Activated naive CD8-positive, alpha-beta T cell treated with anti-CD3 and anti-CD28 coated beads for 36 hours (primary cell): Measurements from ENCODE around the gene NELFE. TPM values are rescaled to one million over a fixed set of nuclear protein-coding genes. Genes with fewer than 3 reads are reported as not detected.
"Not testable (repeated sequence)": the region's sequence is repeated elsewhere in the genome, so short reads cannot be mapped to it uniquely, and the experiment has no call there.

Source experiments
- DNase-seq: peaks from one replicate; pipeline ENCODE4 v3.0.0; 2021
- H3K27ac Mint-ChIP-seq: one replicate; pipeline ENCODE4 v1.8.0; 2022; ENCODE audit warnings: mild to moderate bottlenecking, moderate library complexity, mixed read lengths
- H3K27me3 Mint-ChIP-seq: one replicate; pipeline ENCODE4 v1.8.0; 2022; ENCODE audit warnings: mild to moderate bottlenecking, mixed read lengths
- H3K36me3 Mint-ChIP-seq: one replicate; pipeline ENCODE4 v1.8.0; 2021; ENCODE audit warnings: mild to moderate bottlenecking, mixed read lengths
- H3K4me1 Mint-ChIP-seq: one replicate; pipeline ENCODE4 v1.8.0; 2021; ENCODE audit warnings: mixed read lengths
- H3K4me3 Mint-ChIP-seq: one replicate; pipeline ENCODE4 v1.8.0; 2022; ENCODE audit warnings: mild to moderate bottlenecking, moderate library complexity, mixed read lengths
- H3K9me3 Mint-ChIP-seq: one replicate; pipeline ENCODE4 v1.8.0; 2022; ENCODE audit warnings: mixed read lengths
- total RNA-seq, 2 experiments: library from RNA; stranded (reverse); gene quantifications; one replicate each; pipeline ENCODE4 v1.2.3, GENCODE V29; 2021

NELFE gene
- total RNA-seq, 2 experiments from 2014 or later = 73.8 to 75.5 TPM

DNA sequence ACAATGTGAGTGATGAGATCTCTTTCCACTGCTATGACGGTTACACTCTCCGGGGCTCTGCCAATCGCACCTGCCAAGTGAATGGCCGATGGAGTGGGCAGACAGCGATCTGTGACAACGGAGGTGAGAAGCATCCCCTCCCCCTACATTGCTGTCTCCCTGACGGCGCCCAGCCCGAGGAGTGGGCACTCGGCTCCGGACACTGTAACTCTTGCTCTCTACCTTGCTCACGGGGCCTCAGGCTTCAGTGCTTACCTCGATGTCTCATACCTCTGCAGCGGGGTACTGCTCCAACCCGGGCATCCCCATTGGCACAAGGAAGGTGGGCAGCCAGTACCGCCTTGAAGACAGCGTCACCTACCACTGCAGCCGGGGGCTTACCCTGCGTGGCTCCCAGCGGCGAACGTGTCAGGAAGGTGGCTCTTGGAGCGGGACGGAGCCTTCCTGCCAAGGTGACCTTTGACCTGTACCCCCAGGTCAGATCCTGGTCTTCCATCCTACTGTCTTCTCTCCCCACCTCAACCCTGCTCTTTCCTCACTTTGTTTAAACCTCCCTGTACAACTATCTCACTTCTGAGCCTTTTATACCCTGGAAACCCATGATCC, 11.6 kb downstream of the NELFE start:
- no peak for DNase-seq
- no peak overlapping the region for H3K4me3 Mint-ChIP-seq
- H3K4me1 Mint-ChIP-seq = peaks cover 9% of the 10 kb centered on the region
- no peaks in the 10 kb centered on the region for H3K36me3 Mint-ChIP-seq
- no peaks in the 10 kb centered on the region for H3K9me3 Mint-ChIP-seq
- peaks cover 8% of the 10 kb centered on the region for H3K27me3 Mint-ChIP-seq
- H3K27ac Mint-ChIP-seq = no peak overlapping the region

GRCh38 chr6:31946370-31946885, 12.3 kb downstream of the NELFE start:
- H3K4me3 Mint-ChIP-seq = no peak overlapping the region
- H3K27me3 Mint-ChIP-seq = peaks cover 8% of the 10 kb centered on the region
- H3K27ac Mint-ChIP-seq = no peak overlapping the region
- peaks cover 9% of the 10 kb centered on the region for H3K4me1 Mint-ChIP-seq
- H3K9me3 Mint-ChIP-seq = no peaks in the 10 kb centered on the region
- H3K36me3 Mint-ChIP-seq = no peaks in the 10 kb centered on the region
- no peak for DNase-seq

- peaks cover 8% of the 10 kb centered on the region for H3K27me3 Mint-ChIP-seq
- no peaks in the 10 kb centered on the region for H3K36me3 Mint-ChIP-seq
- H3K4me1 Mint-ChIP-seq = peaks cover 9% of the 10 kb centered on the region
- no peak within 1 kb of the TSS for H3K27ac Mint-ChIP-seq
- peak; percentile 21 for DNase-seq
- H3K9me3 Mint-ChIP-seq = no peaks in the 10 kb centered on the region
- H3K4me3 Mint-ChIP-seq = no peak within 1 kb of the TSS
Measured at GRCh38 chr6:31945507-31946369, 13.0 kb downstream of the NELFE start, which contains the start of gene CFB. Gene CFB (plus strand): TSS chr6:31946095. CDS start chr6:31946222, 127 bp downstream.

DNA sequence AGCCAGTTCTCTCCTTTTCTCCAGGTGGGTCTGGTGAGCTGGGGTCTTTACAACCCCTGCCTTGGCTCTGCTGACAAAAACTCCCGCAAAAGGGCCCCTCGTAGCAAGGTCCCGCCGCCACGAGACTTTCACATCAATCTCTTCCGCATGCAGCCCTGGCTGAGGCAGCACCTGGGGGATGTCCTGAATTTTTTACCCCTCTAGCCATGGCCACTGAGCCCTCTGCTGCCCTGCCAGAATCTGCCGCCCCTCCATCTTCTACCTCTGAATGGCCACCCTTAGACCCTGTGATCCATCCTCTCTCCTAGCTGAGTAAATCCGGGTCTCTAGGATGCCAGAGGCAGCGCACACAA, 13.6 kb downstream of the NELFE start:
- Mint-ChIP-seq H3K27ac (no peak overlapping the region), H3K4me3 (no peak overlapping the region), H3K4me1 (peaks cover 14% of the 10 kb centered on the region), H3K9me3 (no peaks in the 10 kb centered on the region), H3K27me3 (peaks cover 8% of the 10 kb centered on the region), H3K36me3 (no peaks in the 10 kb centered on the region)
- no peak for DNase-seq

- Mint-ChIP-seq H3K27me3 (peaks cover 8% of the 10 kb centered on the region), H3K36me3 (no peaks in the 10 kb centered on the region), H3K4me1 (peaks cover 14% of the 10 kb centered on the region), H3K27ac (no peak overlapping the region), H3K9me3 (no peaks in the 10 kb centered on the region), H3K4me3 (no peak overlapping the region)
- no peak for DNase-seq
Measured at GRCh38 chr6:31943742-31944141, 15.0 kb downstream of the NELFE start.

DNA sequence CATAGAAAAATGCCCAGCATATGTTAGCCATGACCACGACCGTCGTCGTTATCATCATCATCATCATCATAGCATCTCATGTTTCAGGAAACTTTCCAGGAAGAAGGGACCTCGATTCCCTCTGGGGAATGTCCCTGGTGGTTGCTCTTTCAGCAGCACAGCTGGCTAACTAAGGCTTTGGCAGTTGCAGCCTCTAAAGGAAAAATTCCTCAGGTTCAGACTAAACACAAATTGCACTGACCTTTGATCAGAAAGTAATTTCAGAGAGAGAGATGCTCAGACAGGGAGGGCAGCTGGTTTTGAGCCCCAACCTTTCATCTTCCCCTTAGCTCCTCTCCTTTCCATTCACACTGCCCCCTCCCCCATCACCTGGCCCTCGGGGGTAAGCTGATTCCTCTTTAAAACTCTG, 18.5 kb downstream of the NELFE start:
- peaks cover 7% of the 10 kb centered on the region for H3K4me1 Mint-ChIP-seq
- DNase-seq = no peak
- H3K4me3 Mint-ChIP-seq = no peak overlapping the region
- H3K27ac Mint-ChIP-seq = no peak overlapping the region
- H3K9me3 Mint-ChIP-seq = no peaks in the 10 kb centered on the region
- H3K36me3 Mint-ChIP-seq = no peaks in the 10 kb centered on the region
- H3K27me3 Mint-ChIP-seq = peaks cover 4% of the 10 kb centered on the region

DNA sequence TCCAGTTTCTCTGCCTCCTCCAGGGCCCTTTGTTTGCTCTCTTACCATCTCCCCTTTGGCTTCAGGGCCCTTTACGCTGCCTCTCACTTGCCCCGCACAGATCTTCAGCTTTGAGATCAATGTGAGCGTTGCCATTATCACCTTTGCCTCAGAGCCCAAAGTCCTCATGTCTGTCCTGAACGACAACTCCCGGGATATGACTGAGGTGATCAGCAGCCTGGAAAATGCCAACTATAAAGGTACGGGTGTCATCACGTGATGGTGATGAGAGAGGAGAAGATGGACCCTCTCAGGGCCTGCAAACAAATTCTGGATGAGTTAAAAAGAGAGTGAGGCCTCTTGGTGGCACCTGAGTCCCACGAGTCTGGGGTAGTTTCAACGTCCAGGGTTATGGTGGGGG, 22.9 kb downstream of the NELFE start:
- H3K27ac Mint-ChIP-seq = no peak overlapping the region
- no peak for DNase-seq
- no peak overlapping the region for H3K4me3 Mint-ChIP-seq
- no peaks in the 10 kb centered on the region for H3K36me3 Mint-ChIP-seq
- peaks cover 5% of the 10 kb centered on the region for H3K4me1 Mint-ChIP-seq
- H3K9me3 Mint-ChIP-seq = no peaks in the 10 kb centered on the region
- H3K27me3 Mint-ChIP-seq = no peaks in the 10 kb centered on the region

- DNase-seq = no peak
- Mint-ChIP-seq H3K36me3 (no peaks in the 10 kb centered on the region), H3K4me1 (no peaks in the 10 kb centered on the region), H3K27me3 (no peaks in the 10 kb centered on the region), H3K27ac (no peak overlapping the region), H3K4me3 (no peak overlapping the region), H3K9me3 (no peaks in the 10 kb centered on the region)
Measured at GRCh38 chr6:31935021-31935420, 23.8 kb downstream of the NELFE start.

GRCh38 chr6:31933537-31933936, 25.2 kb downstream of the NELFE start:
- no peaks in the 10 kb centered on the region for H3K36me3 Mint-ChIP-seq
- H3K9me3 Mint-ChIP-seq = no peaks in the 10 kb centered on the region
- H3K27ac Mint-ChIP-seq = no peak overlapping the region
- no peaks in the 10 kb centered on the region for H3K27me3 Mint-ChIP-seq
- no peak for DNase-seq
- no peak overlapping the region for H3K4me3 Mint-ChIP-seq
- no peaks in the 10 kb centered on the region for H3K4me1 Mint-ChIP-seq

GRCh38 chr6:31932137-31932536, 26.6 kb downstream of the NELFE start:
- not testable (repeated sequence) for H3K4me3 Mint-ChIP-seq, H3K4me1 Mint-ChIP-seq

GRCh38 chr6:31930962-31931361, 27.8 kb downstream of the NELFE start:
- H3K27ac Mint-ChIP-seq = no peak overlapping the region
- H3K9me3 Mint-ChIP-seq = no peaks in the 10 kb centered on the region
- H3K36me3 Mint-ChIP-seq = no peaks in the 10 kb centered on the region
- H3K4me3 Mint-ChIP-seq = no peak overlapping the region
- no peaks in the 10 kb centered on the region for H3K4me1 Mint-ChIP-seq
- DNase-seq = no peak
- H3K27me3 Mint-ChIP-seq = no peaks in the 10 kb centered on the region

More at GRCh38 chr6:31932137-31932536, 26.6 kb downstream of the NELFE start:
- DNase-seq, H3K9me3 Mint-ChIP-seq, H3K27ac Mint-ChIP-seq, H3K27me3 Mint-ChIP-seq, H3K36me3 Mint-ChIP-seq: not testable (repeated sequence)

DNA sequence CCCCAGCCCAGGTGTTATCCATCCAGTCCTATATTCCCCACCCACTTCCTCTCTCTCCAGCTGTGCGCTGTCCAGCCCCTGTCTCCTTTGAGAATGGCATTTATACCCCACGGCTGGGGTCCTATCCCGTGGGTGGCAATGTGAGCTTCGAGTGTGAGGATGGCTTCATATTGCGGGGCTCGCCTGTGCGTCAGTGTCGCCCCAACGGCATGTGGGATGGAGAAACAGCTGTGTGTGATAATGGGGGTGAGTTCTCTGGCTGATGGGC, 30.2 kb downstream of the NELFE start:
- H3K27me3 Mint-ChIP-seq = no peaks in the 10 kb centered on the region
- H3K36me3 Mint-ChIP-seq = no peaks in the 10 kb centered on the region
- H3K4me3 Mint-ChIP-seq = no peak overlapping the region
- H3K4me1 Mint-ChIP-seq = peaks cover 2% of the 10 kb centered on the region
- DNase-seq = no peak
- H3K27ac Mint-ChIP-seq = no peak overlapping the region
- H3K9me3 Mint-ChIP-seq = no peaks in the 10 kb centered on the region

DNA sequence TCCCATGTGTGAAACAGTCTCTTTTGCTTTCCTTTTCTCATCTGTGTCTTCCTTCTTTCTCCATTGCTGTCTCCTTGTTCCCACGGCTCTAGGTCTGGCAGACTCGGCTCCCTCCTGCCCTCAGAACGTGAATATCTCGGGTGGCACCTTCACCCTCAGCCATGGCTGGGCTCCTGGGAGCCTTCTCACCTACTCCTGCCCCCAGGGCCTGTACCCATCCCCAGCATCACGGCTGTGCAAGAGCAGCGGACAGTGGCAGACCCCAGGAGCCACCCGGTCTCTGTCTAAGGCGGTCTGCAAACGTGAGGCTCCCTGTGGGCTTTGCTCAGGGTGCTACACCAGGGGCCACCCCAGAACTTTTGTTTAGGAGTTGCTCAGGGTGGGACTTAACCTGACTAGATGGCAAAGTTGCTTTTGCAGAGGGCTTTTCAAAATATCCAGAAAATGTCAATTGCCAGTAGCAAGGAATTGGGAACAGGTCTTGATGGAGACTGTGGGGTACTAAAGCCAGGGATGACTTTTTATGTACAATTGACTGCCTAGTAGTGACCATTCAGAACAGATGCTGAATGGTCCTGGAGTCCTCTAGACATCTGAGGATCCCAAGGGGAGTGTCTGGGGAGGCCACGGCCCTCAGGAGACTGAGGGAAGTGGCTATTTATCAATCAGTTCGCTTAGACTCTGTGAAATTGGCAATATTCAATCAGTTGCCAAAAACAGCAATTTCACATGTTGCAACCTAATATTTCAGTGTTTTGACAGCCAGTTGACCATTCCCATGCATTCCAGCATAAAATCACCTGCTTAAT, 30.7 kb downstream of the NELFE start:
- no peaks in the 10 kb centered on the region for H3K27me3 Mint-ChIP-seq

DNA sequence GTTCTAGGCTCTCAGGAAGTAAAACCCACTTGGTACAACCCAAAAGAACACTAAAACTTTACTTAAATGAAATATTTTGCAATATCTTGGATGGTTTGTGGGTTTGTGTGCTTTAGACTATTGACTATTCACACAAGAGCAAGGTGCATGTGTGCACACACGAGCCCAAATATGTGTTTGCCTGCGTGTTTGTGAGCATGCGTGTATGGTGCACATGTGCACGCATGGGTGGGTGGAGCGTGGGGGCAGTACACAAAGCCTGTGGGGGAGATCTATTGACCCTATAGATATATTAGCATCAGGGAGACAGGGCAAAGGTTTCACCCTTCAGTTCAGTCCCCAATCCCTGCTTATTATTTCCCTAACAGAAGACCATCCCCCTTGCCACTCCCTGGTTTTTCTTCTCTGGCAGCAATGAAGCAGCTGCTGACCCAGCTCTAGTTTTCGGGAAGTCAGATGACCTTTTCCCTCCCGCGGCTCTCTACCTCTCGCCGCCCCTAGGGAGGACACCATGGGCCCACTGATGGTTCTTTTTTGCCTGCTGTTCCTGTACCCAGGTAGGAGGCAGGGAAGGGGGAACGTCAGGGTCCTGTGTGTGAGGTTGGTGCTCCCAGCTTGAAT, 31.4 kb downstream of the NELFE start, which contains the start of gene C2:
C2 (plus strand) TSS at position 476 of the 621 bp plus-strand sequence; CDS start at position 512, 36 bp downstream.
- no peak within 1 kb of the TSS for H3K4me3 Mint-ChIP-seq
- DNase-seq = no peak
- no peaks in the 10 kb centered on the region for H3K9me3 Mint-ChIP-seq
- H3K4me1 Mint-ChIP-seq = peaks cover 2% of the 10 kb centered on the region
- no peaks in the 10 kb centered on the region for H3K27me3 Mint-ChIP-seq
- no peak within 1 kb of the TSS for H3K27ac Mint-ChIP-seq
- no peaks in the 10 kb centered on the region for H3K36me3 Mint-ChIP-seq

More for the DNA sequence above, 30.7 kb downstream of the NELFE start:
- Mint-ChIP-seq H3K4me3 (no peak overlapping the region), H3K36me3 (no peaks in the 10 kb centered on the region), H3K4me1 (peaks cover 2% of the 10 kb centered on the region), H3K9me3 (no peaks in the 10 kb centered on the region), H3K27ac (no peak overlapping the region)
- no peak for DNase-seq

DNA sequence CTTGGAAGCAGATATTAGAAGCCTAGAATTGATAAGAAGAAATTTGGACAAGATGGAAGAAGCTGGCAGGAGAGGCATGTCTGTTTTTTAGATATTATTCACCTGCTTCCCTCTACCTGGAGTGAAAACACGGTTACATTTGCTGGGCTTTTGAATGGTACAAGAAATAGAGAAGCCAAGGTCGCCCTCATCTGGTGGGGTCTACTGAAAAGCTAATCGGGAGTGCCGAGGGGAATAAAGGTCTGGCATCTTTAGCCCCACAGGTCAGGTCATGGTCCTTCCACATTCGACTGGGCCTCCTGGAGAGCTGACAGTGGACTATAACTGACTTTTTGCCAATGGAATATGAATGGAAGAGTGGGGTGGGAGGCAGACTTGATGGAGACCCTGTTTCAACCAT, 35.8 kb downstream of the NELFE start:
- no peaks in the 10 kb centered on the region for H3K36me3 Mint-ChIP-seq
- no peak overlapping the region for H3K4me3 Mint-ChIP-seq
- no peak for DNase-seq

More for the DNA sequence above, 35.8 kb downstream of the NELFE start:
- Mint-ChIP-seq H3K27me3 (no peaks in the 10 kb centered on the region), H3K27ac (no peak overlapping the region), H3K9me3 (no peaks in the 10 kb centered on the region), H3K4me1 (peaks cover 2% of the 10 kb centered on the region)
